Body of pancreas (tissue), 4 donors: ENCODE data around the gene LPAR1. TPM values are rescaled to one million over a fixed set of nuclear protein-coding genes. Genes with fewer than 3 reads are reported as not detected.
A peak's percentile ranks its signal among the peaks of the same experiment; 100 is the strongest.

Experiments
- ATAC-seq: fragments of 150-250 bp; one replicate; pipeline ENCODE4 v1.9.1; 2016
- DNase-seq, 4 donors: peaks; one replicate each; pipeline ENCODE4 v3.0.0-alpha.2; 2019
- H3K27ac ChIP-seq, 4 donors: fragments of 200-600 bp; sonication (generic); 1 replicate in 3 of 4; 2 replicates in 1 of 4; pipeline versions ENCODE4 v1.5.1 to v1.6.1; 2016 to 2019; ENCODE audit warnings: mild to moderate bottlenecking in 1 of 4, mixed read lengths in 1 of 4, moderate library complexity in 1 of 4
- H3K27me3 ChIP-seq, 2 donors: fragments of 200-600 bp; sonication (generic); one replicate each; pipeline ENCODE4 v1.6.0; 2016; ENCODE audit warnings: mild to moderate bottlenecking in 1 of 2
- H3K36me3 ChIP-seq, 2 donors: fragments of 200-600 bp; sonication (generic); replicated peaks in 1 of 2; 2 replicates each; pipeline ENCODE4 v1.5.1; 2016; ENCODE audit warnings: low read depth in 2 of 2; ENCODE audit not compliant: insufficient read depth in 1 of 2
- H3K4me1 ChIP-seq: fragments of 200-600 bp; sonication (generic); one replicate; pipeline ENCODE4 v1.6.0; 2016
- H3K4me3 ChIP-seq, 2 donors: fragments of 200-600 bp; sonication (generic); 1 replicate in 1 of 2; 2 replicates in 1 of 2; pipeline ENCODE4 v1.5.1; 2016 to 2019
- H3K9me3 ChIP-seq, 3 donors: fragments of 200-600 bp; sonication (generic); 1 replicate in 2 of 3; 2 replicates in 1 of 3; pipeline ENCODE4 v1.5.1; 2016
- POLR2A ChIP-seq, 3 donors: fragments of 450-650 bp; IDR thresholded peaks; one replicate each; pipeline ENCODE4 v1.6.1; 2016; ENCODE audit warnings: antibody characterized with exemption in 3 of 3, mild to moderate bottlenecking in 2 of 3
- WGBS, 2 donors: methylation state at CpG; one replicate each; pipeline ENCODE4 v1.1.5; 2017; 5-methylcytosine and 5-hydroxymethylcytosine counted together
- intact Hi-C: fragments of 100-400 bp; cut with DNase I; formaldehyde crosslinking; loops from one replicate; pipeline ENCODE4 v1.15.1; 2023
- total RNA-seq, 2 donors: library from RNA; depleted of rRNA; stranded (reverse); fragments of >200 nt; gene quantifications; one replicate each; pipeline ENCODE4 v1.1.0, GENCODE V29; 2016
- TF ChIP-seq, protein P1 (sequence below), 7 experiments: fragments of 450-650 bp in 4 of 7; fragments of 200-600 bp in 3 of 7; sonication (generic) in 3 of 7; IDR thresholded peaks; one replicate each; pipeline ENCODE4 v1.5.1; 2016 to 2019; ENCODE audit warnings: antibody characterized with exemption in 7 of 7

The LPAR1 gene, protein sequence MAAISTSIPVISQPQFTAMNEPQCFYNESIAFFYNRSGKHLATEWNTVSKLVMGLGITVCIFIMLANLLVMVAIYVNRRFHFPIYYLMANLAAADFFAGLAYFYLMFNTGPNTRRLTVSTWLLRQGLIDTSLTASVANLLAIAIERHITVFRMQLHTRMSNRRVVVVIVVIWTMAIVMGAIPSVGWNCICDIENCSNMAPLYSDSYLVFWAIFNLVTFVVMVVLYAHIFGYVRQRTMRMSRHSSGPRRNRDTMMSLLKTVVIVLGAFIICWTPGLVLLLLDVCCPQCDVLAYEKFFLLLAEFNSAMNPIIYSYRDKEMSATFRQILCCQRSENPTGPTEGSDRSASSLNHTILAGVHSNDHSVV
- 10 to 100 TPM; 10.9 to 13.0 TPM for total RNA-seq

DNA sequence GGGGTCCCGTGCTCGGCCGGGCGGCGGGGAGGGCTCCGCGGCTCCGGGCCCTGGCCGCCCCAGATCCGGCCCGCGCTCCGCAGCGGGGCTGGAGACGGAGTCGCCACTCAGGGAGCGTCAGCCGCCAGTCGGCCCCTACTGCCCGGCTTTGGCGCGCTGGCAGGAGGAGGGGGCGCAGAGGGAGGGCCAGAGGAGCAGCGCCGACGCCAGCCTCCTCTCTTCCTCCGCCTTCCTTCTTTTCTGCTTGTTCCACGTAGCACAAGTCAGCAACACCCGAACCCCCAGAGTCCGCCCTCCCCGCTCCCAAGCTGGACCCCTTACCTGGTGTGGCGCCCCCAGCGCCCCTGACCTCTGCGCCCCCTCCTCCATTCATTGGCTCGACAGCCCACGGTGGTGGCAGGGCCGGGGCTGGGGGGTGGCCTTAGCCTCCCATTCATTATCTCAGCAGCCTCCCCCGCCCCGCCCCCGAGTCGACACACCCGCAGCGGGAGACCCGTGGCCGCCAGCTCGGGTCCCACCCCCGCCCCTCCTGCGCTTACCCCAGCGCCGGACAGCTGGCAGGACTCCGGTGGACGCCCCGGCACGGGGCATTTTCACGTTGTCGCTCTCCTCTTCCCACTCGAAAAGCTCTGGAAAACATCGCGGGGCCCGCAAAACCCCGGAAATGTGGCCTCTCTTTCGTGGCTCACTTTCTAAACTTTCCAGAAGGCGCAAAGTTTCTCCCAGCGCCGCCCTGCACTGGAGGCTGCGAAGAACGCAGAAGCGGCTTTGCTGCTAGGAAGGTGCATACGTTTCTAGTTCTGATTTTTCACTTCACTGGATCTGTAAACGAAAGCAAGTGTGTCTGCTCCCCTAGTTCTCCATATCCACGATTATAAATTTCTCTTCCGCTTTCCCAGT, at the start of gene LPAR1:
Gene LPAR1 (minus strand): TSS at position 140 of the 900 bp plus-strand sequence. CDS start 66,353 bp downstream, outside the sequence.
- Histone ChIP-seq H3K36me3 (no peaks in the 10 kb centered on the region), H3K4me1 (peaks cover 13% of the 10 kb centered on the region), H3K9me3 (no peaks in the 10 kb centered on the region), H3K4me3 (peak within 1 kb of the TSS; percentile 44 to 71), H3K27me3 (no peaks in the 10 kb centered on the region), H3K27ac (peak within 1 kb of the TSS; percentile 65 to 94 (median 84))
- 1% methylated on average over 37 to 54 of the region's 72 CpGs for WGBS, 2 donors
- TF ChIP-seq, protein P1, sequence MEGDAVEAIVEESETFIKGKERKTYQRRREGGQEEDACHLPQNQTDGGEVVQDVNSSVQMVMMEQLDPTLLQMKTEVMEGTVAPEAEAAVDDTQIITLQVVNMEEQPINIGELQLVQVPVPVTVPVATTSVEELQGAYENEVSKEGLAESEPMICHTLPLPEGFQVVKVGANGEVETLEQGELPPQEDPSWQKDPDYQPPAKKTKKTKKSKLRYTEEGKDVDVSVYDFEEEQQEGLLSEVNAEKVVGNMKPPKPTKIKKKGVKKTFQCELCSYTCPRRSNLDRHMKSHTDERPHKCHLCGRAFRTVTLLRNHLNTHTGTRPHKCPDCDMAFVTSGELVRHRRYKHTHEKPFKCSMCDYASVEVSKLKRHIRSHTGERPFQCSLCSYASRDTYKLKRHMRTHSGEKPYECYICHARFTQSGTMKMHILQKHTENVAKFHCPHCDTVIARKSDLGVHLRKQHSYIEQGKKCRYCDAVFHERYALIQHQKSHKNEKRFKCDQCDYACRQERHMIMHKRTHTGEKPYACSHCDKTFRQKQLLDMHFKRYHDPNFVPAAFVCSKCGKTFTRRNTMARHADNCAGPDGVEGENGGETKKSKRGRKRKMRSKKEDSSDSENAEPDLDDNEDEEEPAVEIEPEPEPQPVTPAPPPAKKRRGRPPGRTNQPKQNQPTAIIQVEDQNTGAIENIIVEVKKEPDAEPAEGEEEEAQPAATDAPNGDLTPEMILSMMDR (IDR thresholded peaks at IDR 0.05): no peak
- peak in 2 of 3 donors; percentile 57 to 72 for TF ChIP-seq POLR2A (IDR thresholded peaks at IDR 0.05)
- ATAC-seq (peak; percentile 70), DNase-seq (peak; percentile 46 to 75 (median 58))
- intact Hi-C loops: no loop called here

DNA sequence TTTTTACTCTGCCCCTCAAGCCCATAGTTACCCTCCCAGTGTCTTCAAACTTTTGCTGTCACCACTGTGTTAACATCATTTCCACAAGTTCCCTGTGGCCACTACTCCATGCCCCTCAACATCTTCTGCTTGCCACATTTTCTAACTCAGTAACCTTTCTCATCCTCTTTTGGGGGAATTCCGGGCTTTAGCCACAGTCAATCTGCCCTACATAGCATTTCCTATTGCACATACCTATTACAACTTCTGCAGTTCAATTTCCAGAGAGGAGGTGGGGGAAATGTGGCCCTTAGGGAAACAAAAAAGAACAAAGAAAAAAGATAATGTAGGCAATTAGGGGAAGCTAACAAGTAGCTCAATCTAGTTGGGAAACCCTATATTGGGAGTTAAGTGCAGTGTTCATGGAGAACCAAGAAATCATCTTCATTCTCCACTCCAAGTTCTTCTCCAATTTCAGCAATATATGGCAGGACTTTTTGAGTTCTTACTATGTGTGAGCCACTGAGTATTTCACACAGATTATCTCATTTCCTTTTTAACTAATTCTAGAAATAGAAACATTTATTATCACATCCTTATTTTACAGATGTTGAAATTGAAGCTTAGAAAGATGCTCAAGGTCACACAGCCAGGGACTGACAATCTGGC, 40.2 kb upstream of the LPAR1 start:
- no peak for DNase-seq
- no peaks in the 10 kb centered on the region for H3K4me1 ChIP-seq
- no peaks in the 10 kb centered on the region for H3K9me3 ChIP-seq
- no peaks in the 10 kb centered on the region for H3K36me3 ChIP-seq
- H3K27me3 ChIP-seq: no peaks in the 10 kb centered on the region
- 52 to 80% methylated on average over 1 of the region's 1 CpG for WGBS, 2 donors
- H3K4me3 ChIP-seq: no peak overlapping the region
- H3K27ac ChIP-seq: no peak overlapping the region
- intact Hi-C loops: no loop called here
- no peak for TF ChIP-seq POLR2A (IDR thresholded peaks at IDR 0.05)
- TF ChIP-seq, protein P1 (IDR thresholded peaks at IDR 0.05): no peak
- ATAC-seq: no peak

DNA sequence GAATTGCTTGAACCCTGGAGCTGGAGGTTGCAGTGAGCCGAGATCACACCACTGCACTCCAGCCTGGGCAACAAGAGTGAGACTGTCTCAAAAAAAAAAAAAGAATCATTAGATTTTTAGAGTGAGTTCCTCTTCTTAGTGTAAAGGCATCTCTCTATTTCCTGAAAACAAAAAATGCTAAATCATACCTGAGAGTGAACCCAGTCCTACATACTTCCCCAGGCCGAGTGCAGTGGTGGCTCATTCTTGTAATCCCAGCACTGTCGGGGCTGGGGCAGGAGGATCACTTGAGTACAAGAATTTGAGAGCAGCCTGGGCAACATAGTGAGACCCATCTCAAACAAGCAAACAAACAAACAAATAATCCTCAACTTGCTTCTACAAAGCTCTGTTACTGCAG, 38.2 kb upstream of the LPAR1 start:
- Histone ChIP-seq H3K27me3 (no peaks in the 10 kb centered on the region), H3K27ac (no peak overlapping the region), H3K4me1 (no peaks in the 10 kb centered on the region), H3K9me3 (no peaks in the 10 kb centered on the region), H3K36me3 (no peaks in the 10 kb centered on the region), H3K4me3 (no peak overlapping the region)
- WGBS, 2 donors: 59 to 71% methylated on average over 3 of the region's 3 CpGs
- TF ChIP-seq, protein P1 (IDR thresholded peaks at IDR 0.05): no peak
- intact Hi-C loops: no loop called here
- ATAC-seq: no peak
- no peak for DNase-seq

DNA sequence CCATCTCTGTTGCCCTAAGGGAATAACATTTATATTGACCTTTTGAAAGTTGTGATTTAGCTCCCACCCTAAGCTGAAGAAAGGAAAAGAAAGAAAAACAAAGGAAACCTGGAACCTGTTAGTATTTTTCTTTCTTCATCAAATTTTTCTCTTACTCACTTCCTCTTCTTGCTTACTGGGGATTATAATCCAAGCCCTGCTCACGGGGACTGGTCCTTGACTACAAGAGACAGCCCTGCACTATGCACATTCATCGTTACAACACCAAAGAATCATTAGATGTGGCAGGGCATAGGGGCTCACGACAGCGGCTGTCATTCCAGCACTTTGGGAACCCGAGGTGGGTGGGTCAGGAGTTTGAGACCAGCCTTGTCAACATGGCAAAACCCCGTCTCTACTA, 37.8 kb upstream of the LPAR1 start:
- Histone ChIP-seq H3K36me3 (no peaks in the 10 kb centered on the region), H3K9me3 (no peaks in the 10 kb centered on the region), H3K4me1 (no peaks in the 10 kb centered on the region), H3K27me3 (no peaks in the 10 kb centered on the region), H3K4me3 (no peak overlapping the region), H3K27ac (no peak overlapping the region)
- intact Hi-C loops: no loop called here
- no peak for DNase-seq
- TF ChIP-seq POLR2A (IDR thresholded peaks at IDR 0.05): no peak
- TF ChIP-seq, protein P1 (IDR thresholded peaks at IDR 0.05): no peak
- 70 to 71% methylated on average over 6 of the region's 6 CpGs for WGBS, 2 donors
- no peak for ATAC-seq
